NCI-H460 (cell line): ENCODE results near the gene NCOA5. TPM values are rescaled to one million over a fixed set of nuclear protein-coding genes. Genes with fewer than 3 reads are reported as not detected.
"Not testable (repeated sequence)": the region's sequence is repeated elsewhere in the genome, so short reads cannot be mapped to it uniquely, and the experiment has no call there.

Source experiments
- DNase-seq: peaks from one replicate; pipeline ENCODE4 v3.0.0-alpha.2; 2016; ENCODE audit warnings: low read depth; ENCODE audit errors: extremely low read depth
- total RNA-seq: library from RNA; depleted of rRNA; stranded (reverse); fragments of >200 nt; shearing (Covaris generic); gene quantifications from 2 replicates; pipeline ENCODE4 v1.2.3, GENCODE V29; 2014

The NCOA5 gene
- total RNA-seq, 1 experiment from 2014 or later = 19.1 TPM

- no peak for DNase-seq
These were observed 9.9 kb upstream of the NCOA5 start for GRCh38 chr20:46099491-46100287.

- no peak for DNase-seq
These were observed 3.8 kb upstream of the NCOA5 start for GRCh38 chr20:46093531-46093930.

GRCh38 chr20:46091622-46092535 is 2.1 kb upstream of the NCOA5 start:
- DNase-seq = not testable (repeated sequence)

- no peak for DNase-seq
These were observed 670 bp downstream of the NCOA5 start for GRCh38 chr20:46089167-46089416.

GRCh38 chr20:46088409-46089166 is 1.2 kb downstream of the NCOA5 start:
- no peak for DNase-seq

GRCh38 chr20:46087161-46087560 is 2.6 kb downstream of the NCOA5 start:
- DNase-seq = no peak

- no peak for DNase-seq
These were observed 4.4 kb downstream of the NCOA5 start for GRCh38 chr20:46085179-46085851.

GRCh38 chr20:46084805-46085178 is 5.0 kb downstream of the NCOA5 start:
- no peak for DNase-seq

GRCh38 chr20:46083531-46084061 is 6.2 kb downstream of the NCOA5 start:
- DNase-seq = no peak

GRCh38 chr20:46083101-46083500 is 6.7 kb downstream of the NCOA5 start:
- no peak for DNase-seq

- DNase-seq = no peak
These were observed 8.7 kb downstream of the NCOA5 start for GRCh38 chr20:46081074-46081473.

- no peak for DNase-seq
These were observed 10.8 kb downstream of the NCOA5 start for GRCh38 chr20:46078954-46079353.

GRCh38 chr20:46077642-46078305 is 12.0 kb downstream of the NCOA5 start:
- no peak for DNase-seq

- no peak for DNase-seq
These were observed 13.0 kb downstream of the NCOA5 start for GRCh38 chr20:46076806-46077205.

- DNase-seq = no peak
These were observed 15.8 kb downstream of the NCOA5 start for GRCh38 chr20:46074006-46074405.

GRCh38 chr20:46073443-46073842 is 16.3 kb downstream of the NCOA5 start:
- no peak for DNase-seq

- no peak for DNase-seq
These were observed 16.7 kb downstream of the NCOA5 start for GRCh38 chr20:46073024-46073423.

GRCh38 chr20:46071573-46071972 is 18.2 kb downstream of the NCOA5 start:
- DNase-seq = no peak

GRCh38 chr20:46070215-46070900 is 19.4 kb downstream of the NCOA5 start:
- DNase-seq = no peak
